Measurements from ENCODE around the gene MSI2.

The MSI2 gene

DNA sequence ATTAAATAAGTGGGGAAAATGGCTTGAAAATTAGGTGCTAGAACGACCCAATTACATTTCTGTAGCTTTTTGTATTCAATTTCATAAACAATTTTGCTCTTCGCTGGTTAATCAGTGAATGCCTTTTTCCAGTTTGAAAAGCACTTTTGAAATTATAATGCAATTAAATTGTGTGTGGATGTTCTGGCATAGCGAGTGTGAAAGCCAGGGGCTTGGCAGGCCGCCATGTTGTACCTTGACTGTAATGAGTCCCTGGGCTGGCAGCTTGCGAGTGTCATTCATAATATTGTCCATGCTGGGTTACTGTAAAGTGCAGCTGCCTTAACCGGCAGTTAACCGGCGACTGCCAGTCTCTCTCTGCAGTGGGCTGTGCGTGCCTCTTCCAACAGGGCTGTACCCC is 310.9 kb downstream of the MSI2 start:
- no peak for DNase-seq

- no peak for DNase-seq
These were observed 312.0 kb downstream of the MSI2 start for GRCh38 chr17:57568340-57568739.

GRCh38 chr17:57569021-57569420 is 312.7 kb downstream of the MSI2 start:
- no peak for DNase-seq

GRCh38 chr17:57569853-57570252 is 313.5 kb downstream of the MSI2 start:
- no peak for DNase-seq

DNA sequence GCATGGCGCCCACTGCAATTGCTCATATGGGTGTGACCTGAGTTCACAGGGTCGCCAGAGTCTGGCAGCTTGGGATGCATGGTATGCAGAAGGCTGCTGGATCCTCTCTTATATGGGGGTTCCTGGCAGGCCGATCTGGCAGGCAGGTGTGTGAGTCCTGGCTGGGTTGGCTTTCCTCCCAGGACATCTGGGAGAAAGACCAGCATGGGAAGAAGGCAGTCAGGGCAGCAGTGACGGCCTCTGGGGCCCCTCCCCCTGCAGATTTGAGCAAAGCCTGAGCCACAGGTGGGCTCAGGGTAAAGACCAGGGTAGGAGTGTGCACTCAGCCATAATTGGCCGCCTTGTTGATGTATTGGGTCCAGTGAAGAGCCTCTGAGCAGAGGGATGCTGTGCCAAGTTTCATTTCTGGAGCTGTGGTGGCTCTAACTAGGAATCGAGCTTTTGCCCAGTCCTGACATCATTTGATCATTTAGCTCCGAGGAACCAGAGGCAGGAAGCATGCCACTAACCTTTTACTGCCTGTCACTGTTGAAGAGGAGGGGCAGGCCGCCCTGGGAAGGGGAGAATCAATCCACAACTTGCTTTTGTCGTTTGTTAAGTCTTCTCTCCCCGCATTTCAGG is 314.5 kb downstream of the MSI2 start:
- DNase-seq: no peak

DNA sequence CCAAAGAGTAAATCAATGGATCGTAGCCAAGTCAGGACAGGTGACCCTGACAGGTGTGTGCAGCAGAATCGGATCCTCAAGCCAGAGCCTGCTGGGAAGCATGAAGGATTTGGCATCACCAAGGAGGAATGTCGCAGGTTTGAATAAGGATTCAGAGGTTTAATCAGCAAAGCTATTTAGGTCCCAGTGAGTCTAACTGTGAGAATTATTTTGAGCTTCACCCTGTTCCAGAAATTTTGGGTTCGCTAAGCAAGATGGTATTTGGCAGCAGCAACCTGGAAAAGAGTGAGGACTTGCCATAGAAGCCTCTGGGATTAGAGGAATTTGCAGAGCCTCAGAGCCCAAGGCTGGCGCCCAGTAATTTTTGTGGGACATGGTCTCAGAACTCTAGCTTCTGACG is 315.7 kb downstream of the MSI2 start:
- no peak for DNase-seq

DNA sequence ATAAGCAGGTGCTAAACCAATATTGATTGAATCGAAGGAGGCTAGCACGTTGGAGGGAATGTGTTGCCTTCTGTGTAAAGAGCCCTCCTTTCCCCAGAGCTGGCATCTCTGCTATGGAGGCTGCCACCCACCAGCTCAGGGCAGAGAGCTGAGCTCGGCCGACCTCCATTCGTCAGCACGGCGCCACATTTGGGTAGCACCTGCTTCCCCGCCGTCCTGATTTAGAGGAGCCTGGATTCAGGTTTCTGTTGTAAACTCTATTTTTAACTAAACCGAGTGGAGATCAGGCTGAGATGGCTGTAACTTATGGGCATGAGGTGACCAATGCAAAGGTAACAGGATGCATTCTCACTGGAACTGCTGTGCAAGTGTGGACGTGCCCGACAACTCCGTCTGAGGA is 316.3 kb downstream of the MSI2 start:
- no peak for DNase-seq

DNA sequence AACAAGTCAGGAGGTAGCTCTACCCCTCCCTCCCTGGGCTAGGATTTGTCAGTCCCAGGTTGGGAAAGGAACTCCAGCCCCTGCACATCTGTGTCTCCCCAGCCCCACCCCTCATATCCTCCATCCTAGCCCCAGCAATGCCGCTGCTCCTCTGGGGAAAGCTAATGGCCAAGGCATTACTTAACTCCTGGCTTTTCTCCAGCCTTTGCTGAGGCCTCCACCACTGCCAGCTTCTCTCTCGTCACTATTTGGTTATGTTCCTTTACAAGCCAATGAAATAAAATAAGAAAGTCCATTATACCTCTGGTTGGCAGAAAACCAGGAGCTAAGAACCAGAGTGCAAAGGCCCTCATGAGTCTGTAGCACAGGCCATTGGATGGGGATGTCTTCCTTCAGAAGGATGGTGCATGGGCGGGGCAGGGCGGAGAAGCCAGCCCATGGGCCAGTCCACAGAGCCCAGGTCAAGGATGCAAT is 317.8 kb downstream of the MSI2 start:
- no peak for DNase-seq

- no peak for DNase-seq
These were observed 320.4 kb downstream of the MSI2 start for GRCh38 chr17:57576744-57577143.

DNA sequence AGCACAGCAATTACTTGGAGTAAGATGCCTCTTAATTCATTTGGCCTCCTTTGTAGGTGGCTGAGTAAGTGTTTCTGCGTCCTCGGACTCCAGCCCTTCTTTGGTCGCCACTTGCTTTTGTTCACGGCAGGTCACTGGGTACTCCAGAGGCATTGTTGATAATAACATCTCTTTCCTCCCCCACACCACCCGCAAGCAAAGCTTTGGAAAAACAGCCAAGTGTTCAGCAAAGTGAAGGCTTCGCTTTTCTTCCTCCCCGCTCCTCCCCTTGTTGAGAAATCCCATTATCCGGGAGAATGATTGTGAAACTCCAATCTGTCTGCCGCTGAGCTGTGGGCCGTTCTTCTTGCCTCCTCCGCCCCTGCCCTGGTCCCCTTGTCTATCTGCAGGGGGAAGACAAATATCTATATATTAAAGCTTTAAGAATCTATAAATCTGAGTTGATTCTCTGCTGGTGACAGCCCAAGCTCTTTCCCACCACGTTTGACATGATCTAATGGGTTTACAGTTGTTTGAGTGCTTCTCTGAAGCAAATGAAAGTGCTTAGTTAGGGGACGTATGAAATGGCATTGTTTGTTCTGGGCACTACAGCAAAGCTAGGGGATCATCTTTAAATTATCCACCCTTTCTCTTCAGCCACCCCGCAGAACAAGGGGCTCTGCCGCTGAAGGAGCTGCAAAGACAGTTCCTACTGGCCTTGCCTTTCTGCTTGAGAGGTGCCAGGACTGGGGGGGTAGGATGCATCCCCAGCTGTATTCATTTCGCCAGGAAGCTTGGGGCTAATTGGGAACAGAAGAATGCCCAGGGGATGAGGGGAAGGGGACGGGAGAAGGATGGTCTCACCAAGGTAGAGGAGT is 321.7 kb downstream of the MSI2 start:
- DNase-seq: no peak

- DNase-seq: no peak
These were observed 322.4 kb downstream of the MSI2 start for GRCh38 chr17:57578608-57579225.

- DNase-seq: no peak
These were observed 322.9 kb downstream of the MSI2 start for GRCh38 chr17:57579245-57579644.

- no peak for DNase-seq
These were observed 323.9 kb downstream of the MSI2 start for GRCh38 chr17:57580055-57580739.

DNA sequence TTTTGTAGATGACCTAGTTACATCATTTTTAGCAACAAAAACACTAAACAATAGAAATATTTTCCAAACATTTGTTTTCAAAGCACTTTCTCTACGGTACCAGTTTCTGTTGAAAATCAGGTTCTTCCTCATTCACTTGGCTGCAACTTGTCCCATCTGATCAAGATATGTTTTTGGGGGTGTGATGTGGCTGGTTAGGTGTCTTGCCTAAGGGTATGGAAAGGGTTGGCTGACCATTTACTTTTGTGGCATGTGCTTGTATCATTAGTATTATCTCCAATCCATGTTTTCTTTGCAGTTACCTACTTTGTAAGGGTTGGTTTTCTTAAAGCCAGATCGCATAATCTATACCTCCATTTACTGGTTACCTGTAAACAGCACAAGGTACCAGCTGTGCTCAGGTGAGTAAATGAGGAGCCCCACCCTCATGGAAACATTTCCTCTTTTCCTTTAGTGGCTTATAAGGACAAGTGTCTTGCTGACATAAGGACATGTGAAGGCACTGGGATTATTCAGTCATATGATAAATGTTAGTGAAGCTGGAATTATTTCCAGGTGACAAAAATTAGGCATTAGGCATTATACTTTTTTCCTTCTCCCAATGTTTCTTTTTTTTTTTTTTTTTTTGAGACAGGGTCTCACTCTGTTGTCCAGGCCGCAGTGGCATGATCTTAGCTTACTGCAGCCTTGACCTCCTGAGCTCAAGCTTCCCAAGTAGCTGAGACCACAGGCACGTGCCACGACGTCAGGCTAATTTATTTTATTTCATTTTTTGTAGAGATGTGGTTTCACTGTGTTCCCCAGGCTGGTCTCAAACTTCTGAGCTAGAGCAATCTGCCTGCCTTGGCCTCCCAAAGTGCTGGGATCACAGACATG is 326.8 kb downstream of the MSI2 start:
- no peak for DNase-seq

- no peak for DNase-seq
These were observed 327.8 kb downstream of the MSI2 start for GRCh38 chr17:57584050-57584551.

GRCh38 chr17:57585341-57586195 is 329.2 kb downstream of the MSI2 start:
- DNase-seq: no peak

- DNase-seq: no peak
These were observed 329.9 kb downstream of the MSI2 start for GRCh38 chr17:57586196-57586740.

DNA sequence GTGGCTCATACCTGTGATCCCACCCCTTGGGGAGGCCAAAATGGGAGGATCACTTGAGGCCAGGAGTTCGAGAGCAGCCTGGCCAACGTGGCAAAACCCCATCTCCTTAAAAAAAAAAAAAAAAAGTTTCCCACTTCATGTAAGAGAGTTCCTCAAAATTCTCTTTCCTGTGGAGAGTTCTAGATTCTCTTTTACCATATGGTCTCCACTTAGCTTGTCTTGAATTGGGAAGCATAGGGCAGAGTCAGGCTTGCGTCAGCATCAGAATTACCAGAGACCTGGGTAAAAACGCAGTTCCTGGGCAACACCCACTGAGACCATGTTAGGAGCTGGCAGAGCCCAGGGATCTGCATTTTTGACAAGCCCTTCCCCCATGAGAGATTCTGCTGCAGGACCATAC is 330.4 kb downstream of the MSI2 start:
- no peak for DNase-seq

DNA sequence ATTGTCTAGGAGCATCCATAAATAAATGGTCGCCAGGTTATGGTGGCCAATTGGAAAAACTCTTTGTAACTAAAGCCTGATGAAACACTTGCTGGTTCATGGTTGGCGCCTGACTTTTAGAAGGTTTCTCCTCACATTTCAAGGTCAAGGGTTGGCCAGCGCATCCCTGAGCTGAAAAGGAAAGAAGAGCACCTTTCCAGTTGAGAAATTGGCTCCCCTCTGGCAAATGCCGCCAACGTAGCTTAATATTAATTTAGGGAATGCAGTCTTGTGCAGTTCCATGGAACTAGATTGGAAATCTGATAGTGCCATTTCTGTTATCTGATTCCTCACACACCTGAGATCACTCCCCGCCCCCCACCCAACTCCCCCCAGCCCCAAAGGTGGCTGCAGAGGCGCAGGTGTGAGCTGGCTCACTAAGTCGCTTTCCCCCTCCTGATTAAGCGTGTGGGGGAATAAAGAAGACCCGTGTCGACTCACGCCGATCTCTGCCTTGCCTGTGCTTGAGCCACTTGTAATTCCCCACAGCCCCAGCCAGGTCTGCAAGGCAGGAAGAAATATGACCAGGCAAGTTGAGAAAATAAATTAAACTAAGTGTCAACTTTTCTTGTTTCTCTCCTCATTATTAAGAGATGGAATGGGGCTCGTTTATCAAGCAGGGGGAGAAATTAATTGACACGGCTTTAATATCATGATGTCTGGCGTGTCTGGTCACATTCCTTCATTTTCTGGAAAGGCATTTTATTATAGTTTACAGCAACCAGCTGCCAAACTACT is 331.1 kb downstream of the MSI2 start:
- no peak for DNase-seq

DNA sequence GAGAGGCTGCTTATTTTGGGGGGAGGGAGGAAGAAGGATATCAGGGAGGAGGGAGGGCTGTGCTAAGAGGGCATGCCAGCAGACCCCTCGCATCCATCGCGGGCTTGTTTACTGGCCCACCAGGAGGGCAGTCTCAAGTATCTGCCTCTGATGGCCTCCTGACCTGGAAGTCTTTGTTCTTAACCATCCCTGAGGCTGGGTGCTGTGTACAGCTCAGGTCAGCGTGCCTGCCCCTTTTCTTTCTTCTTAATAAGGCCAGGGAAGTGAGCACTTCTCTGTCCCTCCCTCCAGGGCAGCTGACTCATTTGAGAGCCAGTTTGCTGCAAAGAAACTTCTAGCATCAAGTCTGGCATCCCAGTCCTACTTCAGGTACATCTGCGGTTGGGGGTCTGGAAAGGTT is 331.8 kb downstream of the MSI2 start:
- no peak for DNase-seq

Measured in CD4-positive, alpha-beta T cell treated with Interleukin-21 for 1 hour (primary cell).